HG03378 (cell line): ENCODE measurements around the gene AOC3.
"Not testable (repeated sequence)": the region's sequence is repeated elsewhere in the genome, so short reads cannot be mapped to it uniquely, and the experiment has no call there.

Source experiments
- ATAC-seq: cut with Tn5 transposase; IDR thresholded peaks from one replicate; pipeline ENCODE4 v1.9.1; 2021; ENCODE audit warnings: mild to moderate bottlenecking, moderate library complexity; ENCODE audit not compliant: unreplicated experiment

AOC3 gene

DNA sequence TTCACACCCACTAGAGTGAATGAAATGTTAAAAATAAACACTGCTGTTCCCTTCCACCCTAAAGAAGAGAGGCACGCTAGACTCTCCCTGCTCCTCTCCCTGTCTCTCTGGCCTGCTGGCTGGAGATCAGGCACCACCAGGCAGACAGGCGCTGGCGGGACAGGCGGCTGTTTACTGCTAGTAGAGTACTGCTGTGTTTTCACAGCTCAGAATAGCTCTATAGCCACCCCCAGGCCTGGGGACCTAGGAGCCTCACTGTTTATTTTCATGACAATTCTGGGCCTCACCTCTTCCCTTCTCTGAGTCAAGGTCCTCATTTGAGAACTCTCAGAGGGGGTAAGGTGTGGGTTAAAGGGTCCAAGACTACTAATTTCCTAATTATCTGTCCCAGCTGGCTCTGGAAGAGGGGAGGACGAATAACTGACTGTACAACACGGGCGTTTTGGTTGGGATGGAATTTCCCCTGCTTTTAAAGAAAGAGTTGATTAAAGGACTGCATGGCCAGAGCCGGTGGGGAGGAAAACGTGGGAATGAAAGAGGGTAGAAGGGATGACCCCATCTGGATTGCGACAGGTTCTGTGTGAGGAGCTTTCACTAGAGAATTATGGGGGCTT lies 40.6 kb downstream of the AOC3 start:
- ATAC-seq = no peak

DNA sequence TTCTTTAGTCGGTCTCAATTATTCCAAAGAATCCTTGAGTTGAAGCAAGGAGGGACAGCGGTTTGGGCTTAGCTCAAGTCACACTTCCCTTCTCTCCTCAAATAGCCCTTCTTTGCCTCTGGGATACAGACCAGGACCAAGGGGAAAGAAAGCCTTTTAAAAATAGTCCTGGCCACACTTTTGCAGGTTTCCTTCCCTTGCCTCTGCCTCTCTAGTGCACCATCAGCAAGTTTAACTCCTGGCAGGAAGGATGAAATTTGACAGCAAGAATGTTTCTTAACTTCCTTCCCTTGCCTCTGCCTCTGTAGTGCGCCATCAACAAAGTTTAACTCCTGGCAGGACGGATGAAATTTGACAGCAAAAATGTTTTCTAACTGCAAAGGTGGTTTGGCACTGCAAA lies 42.4 kb downstream of the AOC3 start:
- ATAC-seq = no peak

DNA sequence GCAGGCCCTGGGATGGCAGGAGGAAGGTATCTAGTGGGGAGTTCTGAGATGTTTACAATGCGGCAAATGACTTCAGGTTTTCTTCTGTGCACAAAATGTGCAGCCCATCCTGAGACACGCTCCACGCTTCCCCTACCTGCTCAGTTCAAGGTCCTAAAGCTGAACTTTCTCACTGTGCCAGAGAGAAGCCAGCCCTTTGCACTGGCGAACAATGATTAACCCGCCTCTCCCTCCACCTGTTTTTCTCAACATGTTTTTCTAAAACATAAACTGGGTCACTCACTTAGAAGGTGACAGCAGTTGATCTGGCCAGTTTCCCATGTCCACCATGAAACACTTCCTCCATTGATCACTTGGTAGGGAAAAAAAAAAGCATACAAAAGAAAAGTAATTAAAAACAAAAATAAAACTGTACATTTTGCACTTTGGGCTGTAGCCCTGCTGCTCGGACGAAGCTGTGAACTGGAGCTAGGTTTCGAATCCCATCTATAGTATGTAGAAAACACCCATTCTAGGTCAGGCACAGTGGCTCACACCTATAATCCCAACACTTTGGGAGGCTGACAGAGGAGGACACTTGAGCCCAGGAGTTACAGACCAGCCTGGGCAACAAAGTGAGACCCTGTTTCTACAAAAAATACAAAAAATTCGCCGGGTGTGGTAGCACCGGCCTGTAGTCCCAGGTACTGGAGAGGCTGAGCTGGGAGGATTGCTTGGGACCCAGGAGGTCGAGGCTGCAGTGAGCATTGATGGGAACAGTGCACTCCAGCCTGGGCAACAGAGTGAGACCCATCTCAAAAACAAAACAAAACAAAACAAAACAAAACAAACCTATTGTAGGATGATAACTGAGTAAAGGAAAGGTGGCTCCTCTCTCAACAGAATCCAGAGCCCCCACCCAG lies 43.5 kb downstream of the AOC3 start:
- ATAC-seq = no peak

DNA sequence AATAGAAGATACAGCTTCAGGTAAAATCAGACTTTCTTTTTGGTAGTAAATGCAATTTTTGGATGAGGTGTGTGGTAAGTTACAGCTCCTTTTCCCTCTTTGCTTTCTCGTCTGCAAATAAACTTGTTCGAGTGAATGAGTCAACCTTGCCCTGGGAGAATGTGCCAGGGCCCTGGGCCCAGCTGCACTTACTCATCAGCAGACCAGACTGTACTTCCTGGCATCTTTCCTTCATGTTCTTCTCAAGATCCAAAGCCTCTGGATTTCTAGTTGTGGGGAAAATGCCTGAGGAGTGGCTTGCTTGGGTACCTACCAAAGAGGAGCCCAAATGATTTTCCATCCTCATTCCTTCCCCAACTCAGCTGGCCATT lies 44.2 kb downstream of the AOC3 start:
- no peak for ATAC-seq

DNA sequence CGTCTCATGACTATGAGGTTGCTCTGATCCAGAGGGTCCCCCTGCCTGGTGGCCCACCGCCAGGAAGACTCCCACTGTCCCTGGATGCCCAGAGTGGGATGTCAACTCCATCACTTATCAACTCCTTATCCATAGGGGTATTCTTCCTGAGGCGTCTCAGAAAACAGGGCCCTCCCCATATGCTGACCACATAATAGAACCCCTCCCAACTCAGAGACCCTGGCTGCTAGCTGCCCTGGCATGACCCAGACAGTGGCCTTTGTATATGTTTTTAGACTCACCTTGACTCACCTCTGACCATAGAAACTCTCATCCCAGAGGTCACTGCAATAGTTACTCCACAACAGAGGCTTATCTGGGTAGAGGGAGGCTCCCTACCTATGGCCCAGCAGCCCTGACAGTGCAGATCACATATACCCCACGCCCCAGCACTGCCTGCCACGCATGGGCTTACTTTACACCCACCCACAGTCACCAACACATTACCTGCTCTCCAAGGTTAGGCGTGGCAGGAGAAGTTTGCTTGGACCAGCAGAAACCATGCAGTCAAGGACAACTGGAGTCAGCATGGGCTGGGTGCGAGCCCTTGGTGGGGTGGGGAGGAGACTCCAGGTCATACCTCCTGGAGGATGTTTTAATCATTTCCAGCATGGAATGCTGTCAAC lies 47.3 kb downstream of the AOC3 start:
- ATAC-seq = no peak

DNA sequence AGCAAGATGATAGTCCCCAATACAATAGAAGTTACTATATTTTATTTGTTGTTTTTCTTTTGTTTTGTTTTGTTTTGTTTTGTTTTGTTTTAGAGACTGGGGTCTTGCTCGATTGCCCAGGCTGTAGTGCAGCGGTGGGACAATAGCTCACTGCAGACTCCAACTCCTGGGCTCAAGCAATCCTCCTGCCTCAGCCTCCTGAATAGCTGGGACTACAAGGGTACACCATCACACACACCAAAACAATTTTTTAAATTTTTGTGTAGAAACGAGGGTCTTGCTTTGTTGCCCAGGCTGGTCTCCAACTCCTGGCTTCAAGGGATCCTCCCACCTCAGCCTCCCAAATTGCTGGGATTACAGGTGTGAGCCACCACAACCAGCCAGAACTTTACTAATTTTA lies 49.0 kb downstream of the AOC3 start:
- ATAC-seq = not testable (repeated sequence)

DNA sequence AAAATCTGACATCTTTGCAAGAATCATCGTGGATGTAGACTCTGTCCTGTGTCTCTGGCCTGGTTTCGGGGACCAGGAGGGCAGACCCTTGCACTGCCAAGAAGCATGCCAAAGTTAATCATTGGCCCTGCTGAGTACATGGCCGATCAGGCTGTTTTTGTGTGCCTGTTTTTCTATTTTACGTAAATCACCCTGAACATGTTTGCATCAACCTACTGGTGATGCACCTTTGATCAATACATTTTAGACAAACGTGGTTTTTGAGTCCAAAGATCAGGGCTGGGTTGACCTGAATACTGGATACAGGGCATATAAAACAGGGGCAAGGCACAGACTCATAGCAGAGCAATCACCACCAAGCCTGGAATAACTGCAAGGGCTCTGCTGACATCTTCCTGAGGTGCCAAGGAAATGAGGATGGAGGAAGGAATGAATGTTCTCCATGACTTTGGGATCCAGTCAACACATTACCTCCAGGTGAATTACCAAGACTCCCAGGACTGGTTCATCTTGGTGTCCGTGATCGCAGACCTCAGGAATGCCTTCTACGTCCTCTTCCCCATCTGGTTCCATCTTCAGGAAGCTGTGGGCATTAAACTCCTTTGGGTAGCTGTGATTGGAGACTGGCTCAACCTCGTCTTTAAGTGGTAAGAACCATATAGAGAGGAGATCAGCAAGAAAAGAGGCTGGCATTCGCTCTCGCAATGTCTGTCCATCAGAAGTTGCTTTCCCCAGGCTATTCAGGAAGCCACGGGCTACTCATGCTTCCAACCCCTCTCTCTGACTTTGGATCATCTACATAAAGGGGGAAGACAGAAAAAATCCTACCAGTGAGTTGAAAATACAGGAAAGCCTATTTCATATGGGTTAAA lies 49.7 kb downstream of the AOC3 start, which contains the start of gene G6PC1:
G6PC1 (plus strand) TSS at position 340 of the 872 bp plus-strand sequence; CDS start at position 418, 78 bp downstream.
- ATAC-seq = no peak

DNA sequence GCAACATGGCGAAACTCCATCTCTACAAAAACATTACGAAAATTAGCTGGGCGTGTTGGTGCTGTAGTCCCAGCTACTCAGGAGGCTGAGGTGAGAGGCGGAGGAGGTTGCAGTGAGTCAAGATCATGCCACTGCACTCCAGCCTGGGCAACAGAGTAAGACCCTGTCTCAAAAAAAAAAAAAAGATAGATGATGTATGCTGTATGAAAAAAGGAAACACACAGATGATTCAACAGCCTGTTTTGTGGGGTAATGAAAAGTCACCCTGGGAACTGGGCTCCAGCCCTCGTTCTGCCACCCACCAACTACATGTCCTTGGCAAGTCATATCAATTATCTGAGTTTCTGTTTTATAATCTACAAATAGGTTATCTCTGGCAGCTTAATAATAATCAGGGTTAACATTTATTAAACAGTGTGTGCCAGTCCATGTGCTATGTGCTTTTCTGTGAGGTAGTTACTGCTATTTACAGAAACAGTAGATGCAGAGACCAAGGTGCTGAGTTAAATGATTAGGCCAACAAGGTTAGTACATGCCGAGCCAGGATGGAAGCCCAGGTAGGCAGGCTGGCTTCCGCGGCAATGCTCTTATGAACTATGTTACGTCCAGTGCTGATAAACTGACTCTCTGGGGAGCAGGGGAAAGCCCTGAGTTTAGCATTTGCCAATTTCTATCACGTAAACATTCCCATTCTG lies 50.7 kb downstream of the AOC3 start:
- ATAC-seq = no peak

DNA sequence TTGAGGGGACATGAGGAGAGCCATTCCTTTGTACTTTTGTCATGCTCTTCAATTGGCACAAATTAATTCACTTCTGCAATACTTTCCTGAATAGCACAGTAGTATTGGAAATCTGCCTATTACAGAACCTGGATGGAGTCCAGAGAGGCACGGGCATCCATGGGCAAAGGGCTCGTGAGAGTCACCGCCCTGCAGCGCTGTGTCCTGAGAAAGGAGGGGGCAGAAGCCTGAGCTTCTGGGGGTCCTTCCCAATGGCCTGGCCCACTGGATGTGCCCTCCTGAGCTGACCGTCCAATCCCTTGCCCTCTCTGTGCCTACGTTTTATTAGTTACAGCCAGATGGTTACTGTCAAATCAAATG lies 53.1 kb downstream of the AOC3 start:
- ATAC-seq = no peak

DNA sequence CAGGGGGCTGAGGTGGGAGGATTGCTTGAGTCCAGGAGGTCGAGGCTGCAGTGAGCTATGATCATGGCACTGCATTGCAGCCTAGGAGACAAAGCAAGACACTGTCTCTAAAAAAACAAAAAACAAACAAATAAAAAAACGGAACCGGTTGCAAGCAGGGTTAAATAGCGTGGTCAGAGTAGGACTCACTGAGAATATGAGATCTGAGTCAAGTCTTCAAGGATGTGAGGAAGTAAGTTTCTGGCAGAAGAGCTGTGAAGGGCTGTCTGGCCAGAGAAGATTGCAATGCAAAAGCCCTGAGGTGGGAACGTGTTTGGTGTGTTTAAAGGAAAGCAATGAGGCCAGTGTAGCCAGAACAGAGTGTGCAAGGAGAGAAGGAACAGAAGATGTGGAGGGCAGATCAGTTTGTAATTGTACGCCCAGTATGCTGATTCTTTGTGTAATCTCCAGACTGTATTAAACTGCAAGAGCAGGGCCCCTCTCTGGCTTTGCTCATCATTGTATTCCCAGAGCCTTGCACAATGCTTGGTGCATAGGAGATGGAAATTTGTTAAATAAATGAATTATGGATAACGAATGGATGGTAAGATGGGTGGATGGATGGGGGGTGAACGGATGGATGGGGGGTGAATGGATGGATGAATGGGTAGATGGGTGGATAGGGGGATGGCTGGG lies 55.9 kb downstream of the AOC3 start:
- ATAC-seq = no peak
